GM19238 (cell line): ENCODE data around the gene CDK9.
A peak's percentile ranks its signal among the peaks of the same experiment; 100 is the strongest.

Experiments
- DNase-seq: peaks from one replicate; pipeline ENCODE4 v3.0.0; 2011; ENCODE audit warnings: low spot score; ENCODE audit not compliant: insufficient read length

Gene CDK9

DNA sequence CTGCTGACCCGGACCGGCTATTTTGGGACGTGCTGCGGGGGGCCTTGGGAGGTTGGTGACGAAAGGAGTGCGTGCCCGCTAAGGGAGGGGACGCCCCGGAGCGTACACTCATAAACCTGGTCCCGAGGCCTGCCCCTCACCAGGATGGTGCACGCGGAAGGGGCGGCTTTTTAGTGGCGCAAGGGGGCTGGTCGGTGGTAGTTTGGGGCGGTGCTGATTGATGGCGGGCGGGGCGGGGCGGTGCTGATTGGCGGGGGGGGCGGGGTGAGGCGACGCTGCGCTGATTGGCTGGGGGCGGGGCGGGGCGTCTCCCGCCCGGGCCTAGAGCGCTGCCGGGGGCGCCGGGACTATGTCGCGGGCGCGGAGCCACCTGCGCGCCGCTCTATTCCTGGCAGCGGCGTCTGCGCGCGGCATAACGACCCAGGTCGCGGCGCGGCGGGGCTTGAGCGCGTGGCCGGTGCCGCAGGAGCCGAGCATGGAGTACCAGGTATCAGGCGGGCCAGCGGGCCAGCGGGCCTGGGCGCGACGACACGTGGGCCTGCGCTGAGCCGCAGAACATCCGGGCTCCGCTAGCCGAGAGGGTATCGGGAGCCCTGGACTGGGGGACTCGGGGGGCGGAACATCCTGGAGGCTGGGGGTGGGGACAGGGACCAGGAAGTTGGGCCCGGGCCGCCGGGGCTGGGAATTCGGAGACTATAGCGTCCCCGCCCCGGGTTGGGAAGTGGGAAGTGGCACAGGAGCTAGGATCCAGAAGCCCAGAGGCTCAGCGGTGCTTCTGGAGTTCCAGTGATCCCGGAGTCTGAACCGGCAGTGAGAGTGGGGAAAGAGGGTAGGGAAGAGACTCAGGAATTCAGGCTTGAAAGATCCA lies 17.0 kb downstream of the CDK9 start, which contains the start of gene FPGS:
Gene FPGS, plus strand, starts transcription at position 307 of the 868 bp plus-strand sequence. Its CDS starts 43 bp downstream, at position 350.
- DNase-seq: peak; percentile 97

DNA sequence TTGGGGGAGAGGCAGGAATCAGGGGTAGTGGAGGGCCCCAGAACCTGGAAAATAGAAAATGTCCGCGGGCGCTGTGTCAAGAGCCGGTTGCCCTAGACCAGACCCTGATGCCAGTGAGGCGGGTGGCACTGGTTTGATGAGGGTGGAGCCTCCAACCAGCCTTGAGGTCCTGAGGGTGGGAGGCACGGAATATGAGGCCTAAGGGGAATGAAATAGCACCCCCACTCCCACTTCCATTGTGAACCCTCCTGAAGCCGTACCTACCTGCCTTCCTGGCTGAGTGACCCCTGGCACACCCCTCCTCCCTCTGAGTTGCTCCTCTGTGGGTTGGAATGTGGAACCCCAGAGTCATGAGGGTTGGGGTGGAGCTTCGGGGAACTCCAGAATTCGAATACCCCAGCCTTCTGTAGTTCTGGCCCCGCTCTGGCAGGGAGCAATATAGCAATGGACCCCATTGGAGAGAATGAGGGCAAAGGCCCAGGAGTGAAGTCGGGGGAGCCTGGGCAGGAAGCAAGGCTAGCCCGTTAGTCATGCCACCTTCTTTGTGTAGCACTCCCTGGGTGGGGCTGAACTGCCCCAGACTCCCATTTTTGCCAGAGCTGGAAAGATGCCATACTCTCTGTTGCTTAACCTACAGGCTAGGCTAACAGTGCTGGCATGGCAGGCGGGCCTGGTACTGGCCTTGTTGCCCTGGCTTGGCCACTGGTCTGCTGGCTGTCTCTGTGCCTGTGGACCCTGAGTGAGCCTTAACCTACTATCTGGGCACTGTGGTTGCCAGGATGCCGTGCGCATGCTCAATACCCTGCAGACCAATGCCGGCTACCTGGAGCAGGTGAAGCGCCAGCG lies 17.9 kb downstream of the CDK9 start:
- no peak for DNase-seq

DNA sequence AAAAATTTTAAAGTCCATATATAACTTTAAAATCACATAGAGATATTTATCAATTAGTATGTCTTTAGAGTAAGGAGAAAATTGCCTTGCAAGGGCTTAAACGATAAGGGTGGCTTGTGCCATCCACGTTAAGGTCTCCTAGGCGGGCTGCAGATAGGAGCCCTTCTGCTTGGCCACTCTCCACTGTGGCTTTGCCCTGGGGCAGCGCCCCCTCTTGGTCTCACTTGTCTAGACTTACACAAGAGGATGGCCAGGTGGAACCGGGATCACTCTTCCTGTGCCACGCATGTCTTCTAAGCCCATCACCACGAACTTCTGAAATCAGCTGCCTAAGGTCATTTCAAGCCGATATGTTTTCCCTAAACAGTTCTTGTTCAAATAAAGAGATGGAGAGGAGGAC lies 19.8 kb downstream of the CDK9 start:
- no peak for DNase-seq

DNA sequence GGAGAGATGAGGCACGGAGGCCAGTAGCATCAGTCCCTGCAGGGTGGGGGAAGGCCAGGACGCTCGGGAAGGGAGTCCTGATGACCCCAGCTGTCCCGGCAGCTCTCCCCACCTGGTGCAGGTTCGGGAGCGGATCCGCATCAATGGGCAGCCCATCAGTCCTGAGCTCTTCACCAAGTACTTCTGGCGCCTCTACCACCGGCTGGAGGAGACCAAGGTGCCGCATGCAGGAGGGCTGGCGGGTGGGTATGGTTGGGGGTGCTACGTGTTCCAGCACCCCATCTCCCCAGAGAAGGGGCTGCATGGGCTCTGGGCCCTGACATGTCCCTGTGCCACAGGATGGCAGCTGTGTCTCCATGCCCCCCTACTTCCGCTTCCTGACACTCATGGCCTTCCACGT lies 21.0 kb downstream of the CDK9 start:
- no peak for DNase-seq

DNA sequence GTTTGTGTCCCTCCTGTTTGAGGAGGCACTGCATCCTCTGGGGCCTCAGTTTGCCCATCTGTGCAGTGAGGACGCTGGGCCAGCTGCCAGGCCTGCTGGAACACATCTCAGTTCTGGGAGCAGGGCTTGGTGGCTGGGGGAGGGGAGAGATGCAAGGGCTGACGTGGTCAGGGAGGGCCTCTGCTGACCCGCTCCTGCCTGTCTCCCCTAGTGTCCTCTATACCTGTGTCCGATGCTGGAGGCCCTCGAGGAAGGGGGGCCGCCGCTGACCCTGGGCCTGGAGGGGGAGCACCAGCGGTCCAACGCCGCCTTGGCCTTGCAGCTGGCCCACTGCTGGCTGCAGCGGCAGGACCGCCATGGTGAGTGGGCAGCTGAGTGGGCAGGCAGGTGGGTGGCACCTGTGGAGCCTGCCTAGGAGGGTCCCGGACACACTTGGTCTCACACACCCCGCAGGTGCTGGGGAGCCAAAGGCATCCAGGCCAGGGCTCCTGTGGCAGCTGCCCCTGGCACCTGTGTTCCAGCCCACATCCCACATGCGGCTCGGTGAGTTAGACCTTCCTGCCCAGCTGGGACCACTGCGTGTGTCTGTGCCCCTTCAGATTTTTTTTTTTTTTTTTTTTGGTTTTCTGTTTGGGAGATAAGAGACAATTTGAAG lies 22.6 kb downstream of the CDK9 start:
- DNase-seq: no peak

DNA sequence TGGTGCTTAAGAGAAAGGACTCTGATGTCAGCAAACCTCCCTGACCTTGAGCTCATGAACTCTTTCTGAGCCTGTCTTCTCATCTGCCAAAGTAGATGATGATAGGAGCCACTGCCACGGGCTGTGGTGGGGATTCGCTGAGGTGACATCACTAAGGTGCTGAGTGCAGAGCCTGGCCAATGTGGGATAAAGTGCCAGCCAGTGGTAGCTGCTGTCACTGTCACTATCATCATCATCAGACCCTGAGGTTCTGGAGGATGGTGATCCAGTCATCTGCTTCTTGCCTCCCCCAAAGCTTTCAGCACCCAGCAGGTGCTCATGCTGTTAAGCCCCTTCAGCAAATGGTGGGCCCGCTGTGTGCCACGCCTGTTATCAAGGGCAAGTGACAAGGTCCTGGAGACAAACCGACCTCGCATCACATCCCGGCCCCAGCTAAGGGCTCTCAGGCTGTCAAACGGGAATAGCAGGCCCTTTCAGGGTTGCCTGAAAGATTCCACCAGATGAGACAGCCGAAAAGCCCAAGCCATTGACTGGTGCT lies 23.2 kb downstream of the CDK9 start:
- DNase-seq: no peak

DNA sequence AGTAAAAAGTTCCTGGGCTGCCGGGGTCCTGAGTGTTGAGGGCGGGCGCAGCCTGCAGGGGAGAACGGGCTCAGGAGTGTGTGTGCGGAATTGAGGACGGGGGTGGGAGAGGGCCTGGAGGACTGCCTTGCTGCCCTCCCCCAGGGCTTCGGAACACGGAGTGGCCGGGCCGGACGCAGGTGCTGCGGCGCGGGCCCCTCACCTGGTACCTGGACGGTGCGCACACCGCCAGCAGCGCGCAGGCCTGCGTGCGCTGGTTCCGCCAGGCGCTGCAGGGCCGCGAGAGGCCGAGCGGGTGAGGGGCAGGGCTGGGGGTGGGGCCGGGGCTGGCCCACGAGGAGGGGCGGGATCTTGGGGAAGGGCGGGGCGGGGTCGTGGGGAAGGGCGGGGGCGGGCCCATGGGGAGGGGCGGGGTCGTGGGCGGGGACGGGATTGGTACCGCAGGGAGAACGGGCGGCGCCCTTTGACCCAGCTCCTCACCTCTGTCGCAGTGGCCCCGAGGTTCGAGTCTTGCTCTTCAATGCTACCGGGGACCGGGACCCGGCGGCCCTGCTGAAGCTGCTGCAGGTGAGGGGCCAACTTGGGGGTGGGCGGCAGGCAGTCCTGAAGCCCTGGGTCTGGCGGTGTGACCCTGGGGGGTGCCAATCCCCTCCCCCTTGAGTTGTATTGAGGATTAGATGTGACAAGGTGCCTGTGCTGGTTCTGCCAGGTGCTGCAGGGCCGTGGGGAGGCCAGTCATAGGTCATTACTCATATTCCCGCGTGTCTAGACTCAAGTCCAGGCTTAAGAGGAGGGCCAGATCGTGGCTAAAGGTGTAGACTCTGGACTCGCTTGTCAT lies 23.9 kb downstream of the CDK9 start:
- no peak for DNase-seq

DNA sequence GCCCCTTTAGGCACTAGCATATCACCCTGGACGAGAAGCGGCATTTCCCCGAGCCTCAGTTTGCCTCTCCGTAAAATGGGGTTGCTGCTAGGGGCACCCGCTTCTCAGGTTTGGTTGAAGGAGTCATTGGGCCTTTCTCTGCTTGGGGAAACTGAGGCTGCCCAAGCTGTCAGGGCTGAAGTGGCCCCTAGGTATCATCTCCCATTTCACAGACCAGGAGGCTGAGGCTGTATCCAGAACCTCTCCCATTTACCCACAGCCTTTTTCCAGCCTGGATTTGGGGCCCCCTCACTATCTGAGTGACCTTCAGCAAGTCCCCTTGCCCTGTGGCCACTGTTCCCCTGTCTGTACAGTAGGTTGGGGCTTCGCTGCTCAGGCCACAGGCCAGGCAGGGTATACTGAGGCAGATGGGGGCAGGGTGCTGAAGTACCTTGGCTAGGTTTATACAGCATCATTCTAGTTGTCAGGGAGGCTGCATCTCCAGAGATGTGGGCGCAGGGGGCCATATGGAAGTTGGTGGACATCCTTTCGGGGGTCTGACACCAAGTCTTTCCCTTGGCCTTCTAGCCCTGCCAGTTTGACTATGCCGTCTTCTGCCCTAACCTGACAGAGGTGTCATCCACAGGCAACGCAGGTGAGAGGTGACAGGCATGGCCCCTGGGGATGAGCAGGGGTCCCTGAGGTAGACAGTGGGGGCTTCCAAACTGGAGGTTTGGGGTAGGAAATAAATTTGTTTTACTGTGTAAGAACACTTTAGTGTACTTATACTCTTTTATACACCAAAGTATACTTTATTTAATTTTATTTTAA lies 24.7 kb downstream of the CDK9 start:
- DNase-seq: no peak

DNA sequence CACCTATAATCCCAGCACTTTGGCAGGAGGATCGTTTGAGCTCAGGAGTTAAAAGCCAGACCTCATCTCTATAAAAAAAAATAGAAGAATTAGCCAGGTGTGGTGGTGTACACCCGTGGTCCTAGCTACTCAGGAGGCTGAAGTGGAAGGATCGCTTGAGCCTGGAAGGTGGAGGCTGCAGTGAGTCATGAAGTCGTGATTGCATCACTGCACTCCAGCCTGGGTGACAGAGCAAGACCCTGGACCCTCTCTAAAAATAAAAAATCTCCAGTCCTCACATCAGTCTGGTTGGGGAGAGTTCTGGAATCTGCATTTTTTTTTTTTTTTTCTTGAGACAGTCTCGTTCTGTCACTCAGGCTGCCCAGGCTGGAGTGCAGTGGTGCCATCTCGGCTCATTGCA lies 26.2 kb downstream of the CDK9 start:
- DNase-seq: no peak

DNA sequence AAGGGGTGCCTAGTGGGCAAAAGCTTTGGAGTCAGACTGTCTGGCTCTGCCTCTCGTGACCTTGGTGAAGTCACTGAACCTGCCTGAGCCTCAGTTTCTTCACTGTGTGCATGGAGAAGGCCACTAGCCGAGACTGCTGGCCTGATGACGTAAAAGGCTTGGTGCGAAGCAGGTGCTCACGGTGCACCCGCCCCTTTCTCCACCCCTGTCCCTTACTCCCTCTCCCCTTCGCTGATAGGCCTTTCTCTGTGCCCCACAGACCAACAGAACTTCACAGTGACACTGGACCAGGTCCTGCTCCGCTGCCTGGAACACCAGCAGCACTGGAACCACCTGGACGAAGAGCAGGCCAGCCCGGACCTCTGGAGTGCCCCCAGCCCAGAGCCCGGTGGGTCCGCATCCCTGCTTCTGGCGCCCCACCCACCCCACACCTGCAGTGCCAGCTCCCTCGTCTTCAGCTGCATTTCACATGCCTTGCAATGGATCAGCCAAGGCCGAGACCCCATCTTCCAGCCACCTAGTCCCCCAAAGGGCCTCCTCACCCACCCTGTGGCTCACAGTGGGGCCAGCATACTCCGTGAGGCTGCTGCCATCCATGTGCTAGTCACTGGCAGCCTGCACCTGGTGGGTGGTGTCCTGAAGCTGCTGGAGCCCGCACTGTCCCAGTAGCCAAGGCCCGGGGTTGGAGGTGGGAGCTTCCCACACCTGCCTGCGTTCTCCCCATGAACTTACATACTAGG lies 27.3 kb downstream of the CDK9 start:
- DNase-seq: no peak

DNA sequence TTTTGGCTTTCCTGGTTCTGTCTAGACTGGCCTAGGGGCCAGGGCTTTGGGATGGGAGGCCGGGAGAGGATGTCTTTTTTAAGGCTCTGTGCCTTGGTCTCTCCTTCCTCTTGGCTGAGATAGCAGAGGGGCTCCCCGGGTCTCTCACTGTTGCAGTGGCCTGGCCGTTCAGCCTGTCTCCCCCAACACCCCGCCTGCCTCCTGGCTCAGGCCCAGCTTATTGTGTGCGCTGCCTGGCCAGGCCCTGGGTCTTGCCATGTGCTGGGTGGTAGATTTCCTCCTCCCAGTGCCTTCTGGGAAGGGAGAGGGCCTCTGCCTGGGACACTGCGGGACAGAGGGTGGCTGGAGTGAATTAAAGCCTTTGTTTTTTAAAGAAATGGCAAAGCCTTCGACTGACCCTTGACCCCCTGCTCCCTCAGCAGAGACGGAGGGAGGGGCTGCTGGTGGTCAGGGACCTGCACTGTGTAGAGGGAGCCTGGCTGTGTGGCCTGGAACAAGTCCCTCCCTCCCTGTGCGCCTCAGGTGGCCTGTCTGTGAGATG lies 27.9 kb downstream of the CDK9 start:
- DNase-seq: no peak

DNA sequence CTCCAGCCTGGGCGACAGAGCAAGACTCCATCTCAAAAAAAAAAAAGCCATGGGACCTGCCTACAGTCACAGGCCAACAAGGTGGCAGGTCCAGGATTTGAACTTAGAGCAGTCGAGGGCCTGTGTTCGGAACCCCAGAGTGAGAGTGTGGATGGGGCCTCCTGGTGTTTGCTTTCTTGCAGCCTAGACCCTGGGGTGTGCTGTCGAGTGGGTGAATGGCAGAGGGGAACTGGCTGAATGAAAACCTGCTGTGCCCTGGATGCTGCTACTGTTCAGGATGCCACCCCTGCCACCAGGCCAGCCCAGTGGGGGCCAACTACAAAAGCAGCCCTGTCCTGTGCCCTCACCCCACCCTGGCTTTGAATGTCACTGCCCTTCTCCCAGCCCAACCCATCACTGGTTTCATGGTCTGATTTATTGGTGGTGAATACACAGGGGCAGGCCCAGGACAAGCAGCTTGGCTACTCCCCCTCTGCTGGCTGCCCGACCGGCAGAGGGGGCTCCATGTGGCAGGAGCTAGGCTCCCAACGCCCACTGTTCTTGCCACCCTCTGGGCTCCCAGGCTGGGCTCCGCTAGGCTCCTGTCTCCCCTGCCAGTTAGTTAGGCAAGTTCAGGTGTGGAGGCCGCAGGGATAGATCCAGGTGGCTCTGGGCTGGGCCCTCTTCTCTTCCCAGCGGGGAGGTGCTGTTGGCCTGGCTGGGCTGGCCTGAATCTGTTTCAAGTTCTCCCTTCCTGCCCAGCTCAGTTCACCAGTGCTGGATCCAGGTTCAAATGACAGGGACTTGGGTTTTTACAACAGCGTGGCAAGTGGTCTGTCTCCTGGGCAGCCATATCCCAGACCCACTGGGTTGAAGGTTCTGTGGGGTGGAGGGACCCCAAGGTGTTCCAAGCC lies 29.0 kb downstream of the CDK9 start:
- no peak for DNase-seq

DNA sequence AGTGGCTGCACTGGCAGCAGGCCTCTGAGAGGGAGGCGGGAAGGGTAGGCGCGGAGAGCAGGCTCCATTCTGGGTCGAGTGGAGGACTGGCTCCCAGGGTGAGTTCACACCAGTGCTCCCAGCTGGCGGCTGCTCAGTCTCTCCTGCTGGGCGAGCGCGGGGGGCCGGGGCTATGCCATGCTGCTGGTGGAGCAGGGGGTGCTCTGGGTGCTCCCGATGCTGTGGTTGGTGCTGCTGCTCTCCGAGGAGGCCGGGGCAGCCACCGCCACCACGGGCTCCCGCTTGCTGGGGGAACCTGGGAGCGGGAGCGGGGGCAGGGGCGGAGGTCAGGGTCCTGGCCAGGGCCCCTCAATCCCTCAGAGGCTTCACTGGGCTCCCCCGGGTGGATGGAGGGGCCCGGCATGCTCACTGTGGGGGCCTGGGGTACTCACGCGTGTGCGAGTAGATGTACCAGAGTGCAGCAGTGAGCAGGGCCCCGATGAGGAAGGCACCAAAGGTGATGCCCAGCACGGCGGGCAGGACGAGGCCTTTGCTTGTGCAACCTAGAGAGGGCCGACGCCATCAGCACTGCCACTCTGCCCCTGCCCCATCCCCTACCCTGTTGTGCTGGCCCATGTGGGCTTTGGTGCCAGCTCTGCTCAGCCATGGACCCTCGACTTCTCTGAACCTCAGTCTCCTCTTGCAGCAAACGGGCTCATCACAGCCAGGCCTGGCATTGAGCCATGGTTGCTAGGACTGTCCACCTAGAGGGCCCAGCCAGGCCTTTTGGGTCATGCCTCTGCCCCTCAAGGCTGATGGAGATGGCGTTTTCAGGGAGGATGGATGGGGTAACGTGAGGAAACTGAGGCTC lies 29.9 kb downstream of the CDK9 start:
- DNase-seq: no peak

DNA sequence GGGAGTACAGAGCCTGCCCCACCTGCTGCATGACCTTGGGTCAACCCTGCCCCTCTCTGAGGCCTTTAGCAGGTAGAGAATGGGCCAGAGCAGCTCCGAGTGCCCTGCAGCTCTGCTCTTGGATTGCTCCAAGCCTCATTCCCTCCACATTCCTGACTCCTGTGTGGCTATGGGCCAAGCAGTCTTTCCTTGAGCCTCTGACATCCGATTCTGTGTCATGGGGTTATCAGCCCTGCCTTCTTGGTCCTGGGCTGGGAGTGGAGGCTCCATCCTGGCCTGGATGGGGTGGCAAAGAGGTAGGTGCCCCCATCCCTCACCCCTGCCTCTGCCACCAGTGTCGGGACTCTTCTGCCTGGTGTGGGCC lies 30.5 kb downstream of the CDK9 start:
- DNase-seq: no peak

DNA sequence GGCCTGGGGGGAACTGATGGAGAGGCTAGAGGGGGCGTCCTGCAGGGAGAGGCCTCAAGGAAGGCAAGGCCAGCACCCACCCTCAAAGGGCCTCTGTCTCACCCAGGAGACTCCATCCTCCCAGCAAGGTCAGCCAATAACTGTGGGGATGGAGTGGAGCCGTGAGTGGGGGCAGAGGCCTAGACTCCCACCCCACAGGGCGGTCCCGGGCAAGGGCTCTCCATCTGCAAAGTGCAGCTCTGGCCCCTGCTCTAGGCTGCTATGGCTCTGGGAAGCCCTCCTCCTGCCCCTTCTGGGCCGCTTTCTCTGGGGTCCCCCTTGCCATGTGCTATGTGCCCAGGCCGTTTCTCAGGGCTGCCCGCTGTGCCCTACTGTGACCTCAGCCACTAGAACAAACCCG lies 30.9 kb downstream of the CDK9 start:
- no peak for DNase-seq

DNA sequence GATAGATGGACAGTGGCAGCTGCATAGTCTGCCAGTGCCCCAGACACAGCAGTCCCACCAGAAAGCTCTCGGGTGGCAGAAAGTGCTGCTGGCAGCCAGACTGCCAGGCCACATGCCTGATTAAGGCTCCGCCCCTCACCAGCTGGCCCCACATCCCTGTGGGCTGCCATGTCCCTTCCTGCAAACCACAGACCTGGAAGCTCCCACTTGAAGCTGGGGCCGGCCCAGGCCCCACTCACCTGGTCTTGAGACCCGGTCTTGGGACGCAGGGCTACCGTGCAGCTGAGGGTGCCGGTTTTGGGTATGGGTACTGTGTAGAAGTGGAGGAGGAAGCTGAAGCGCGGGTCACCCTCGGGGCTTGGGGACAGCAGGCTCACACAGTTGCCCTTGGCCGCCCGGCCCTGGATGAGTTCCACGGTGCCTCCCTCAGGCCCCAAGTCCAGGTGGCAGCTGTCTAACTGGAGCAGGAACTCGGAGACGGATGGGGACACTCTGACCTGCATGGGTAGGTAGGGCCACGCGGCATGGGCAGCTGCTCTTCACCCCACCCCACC lies 32.1 kb downstream of the CDK9 start:
- no peak for DNase-seq

DNA sequence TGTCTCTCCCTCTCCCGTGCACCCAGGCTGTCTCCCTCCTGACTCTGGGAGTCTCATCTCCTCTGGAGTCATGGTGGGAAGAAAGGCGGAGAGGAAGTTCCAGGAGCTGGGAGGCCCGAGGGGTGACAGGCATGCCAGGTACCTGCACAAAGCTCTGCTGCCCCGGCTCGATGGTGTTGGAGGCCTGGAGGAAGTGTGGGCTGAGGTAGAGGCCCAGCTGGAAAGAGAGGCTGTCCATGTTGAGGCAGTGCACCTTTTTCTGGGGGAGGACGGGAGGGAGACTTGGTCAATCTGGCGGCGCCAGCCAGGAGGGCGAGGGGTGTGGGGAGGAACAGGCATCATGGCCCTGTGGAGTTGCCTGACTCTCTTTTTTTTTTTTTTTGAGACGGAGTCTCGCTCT lies 32.7 kb downstream of the CDK9 start:
- DNase-seq: no peak
